K562 (cell line): ENCODE data around the gene GATA6. TPM values are rescaled to one million over a fixed set of nuclear protein-coding genes. Genes with fewer than 3 reads are reported as not detected.

Source experiments
- ATAC-seq: fragments of 200-7000 bp; cut with Tn5 transposase; 3 replicates; pipeline ENCODE4 v1.9.1; 2020; ENCODE audit warnings: moderate library complexity
- BruUV-seq: library from RNA; stranded (reverse); fragments of 400-500 nt; replicated peaks from 2 replicates; lab custom pipeline; 2021; lab: Mats Ljungman, UMichigan
- CTCF ChIA-PET: fragments of 300-600 bp; formaldehyde crosslinking; extraction: SDS; loops from one replicate; lab custom pipeline; 2021; ENCODE audit warnings: low intra/inter-chr PET ratio; lab: Yijun Ruan, JAX
- POLR2A ChIA-PET: fragments of 300-600, 350-650 bp; sonication (Branson Sonifier 250); formaldehyde crosslinking; extraction: SDS; loops from one replicate; lab custom pipeline; 2021; ENCODE audit warnings: antibody characterized with exemption, inconsistent platforms; lab: Yijun Ruan, JAX
- DNase-seq, 4 experiments: peaks; one replicate each; pipeline versions ENCODE4 v3.0.0 to v3.0.0-alpha.2; 2011 to 2018; ENCODE audit warnings: low spot score in 3 of 4, mixed read lengths in 3 of 4; ENCODE audit errors: extremely low read depth in 1 of 4
- FAIRE-seq: peaks from 2 replicates; lab custom pipeline; 2011; peaks lifted over from hg19 to GRCh38; lab: Jason Lieb, UNC
- H2AFZ ChIP-seq: 2 replicates; pipeline ENCODE4 v1.6.0; 2011; ENCODE audit warnings: low read depth, low read length, control low read depth, inconsistent platforms
- H3K27ac ChIP-seq: fragments of 200-600 bp; 3 replicates; pipeline ENCODE4 v1.8.0; 2011; ENCODE audit warnings: low read depth, mild to moderate bottlenecking, control low read depth, inconsistent platforms, low read length, moderate library complexity, mixed read lengths; ENCODE audit errors: extremely low read depth
- H3K27me3 ChIP-seq, 2 experiments: fragments of 300-600 bp in 1 of 2; 2 replicates in 1 of 2; 3 replicates in 1 of 2; pipeline versions ENCODE4 v1.6.0 to v1.8.0; 2011; ENCODE audit warnings: inconsistent platforms in 2 of 2, low read length in 2 of 2, mild to moderate bottlenecking in 1 of 2, mixed read lengths in 1 of 2, moderate library complexity in 1 of 2; ENCODE audit not compliant: control insufficient read depth in 2 of 2, insufficient read depth in 2 of 2
- H3K36me3 ChIP-seq: fragments of 300-600 bp; 3 replicates; pipeline ENCODE4 v1.8.0; 2011; ENCODE audit warnings: mild to moderate bottlenecking, low read length, inconsistent platforms; ENCODE audit not compliant: control insufficient read depth, insufficient read depth
- H3K4me1 ChIP-seq, 2 experiments: fragments of 200-600 bp in 1 of 2; replicated peaks in 1 of 2; 2 replicates in 1 of 2; 3 replicates in 1 of 2; pipeline versions ENCODE4 v1.5.1 to v1.8.0; 2011; ENCODE audit warnings: inconsistent platforms in 2 of 2, low read length in 2 of 2, mild to moderate bottlenecking in 1 of 2, mixed read lengths in 1 of 2, moderate library complexity in 1 of 2; ENCODE audit not compliant: control insufficient read depth in 2 of 2, insufficient read depth in 2 of 2
- H3K4me2 ChIP-seq: 2 replicates; pipeline ENCODE4 v1.6.1; 2011; ENCODE audit warnings: low read length, control low read depth, inconsistent platforms, mixed read lengths; ENCODE audit not compliant: insufficient read depth
- H3K4me3 ChIP-seq: fragments of 200-600 bp; sonication (generic), shearing (Covaris generic); 2 replicates; pipeline ENCODE4 v1.5.1; 2016; ENCODE audit warnings: control low read depth, inconsistent platforms
- H3K79me2 ChIP-seq: fragments of 200-600 bp; 3 replicates; pipeline ENCODE4 v1.8.0; 2011; ENCODE audit warnings: low read length, inconsistent platforms; ENCODE audit not compliant: control insufficient read depth, insufficient read depth
- H3K9ac ChIP-seq, 2 experiments: 2 replicates each; pipeline versions ENCODE4 v1.6.0 to v1.6.1; 2011; ENCODE audit warnings: low read depth in 2 of 2, low read length in 2 of 2, control low read depth in 1 of 2, inconsistent platforms in 1 of 2, mild to moderate bottlenecking in 1 of 2, mixed read lengths in 1 of 2; ENCODE audit not compliant: insufficient read depth in 1 of 2
- H3K9me1 ChIP-seq: one replicate; pipeline ENCODE4 v1.6.0; 2011; ENCODE audit warnings: inconsistent platforms, mild to moderate bottlenecking, low read length, moderate library complexity; ENCODE audit not compliant: control insufficient read depth, insufficient read depth
- H3K9me3 ChIP-seq: replicated peaks from 2 replicates; pipeline ENCODE4 v1.5.1; 2011; ENCODE audit warnings: low read depth, low read length, inconsistent platforms; ENCODE audit not compliant: control insufficient read depth, insufficient read depth
- H4K20me1 ChIP-seq: replicated peaks from 2 replicates; pipeline ENCODE4 v1.6.1; 2011; ENCODE audit warnings: low read length, inconsistent platforms, mixed read lengths; ENCODE audit not compliant: control insufficient read depth, insufficient read depth
- BHLHE40 ChIP-seq: IDR thresholded peaks from 2 replicates; pipeline ENCODE4 v1.6.1; 2011; ENCODE audit warnings: low read length, improper control_type of control experiment
- CBX1 ChIP-seq: sonication (generic); IDR thresholded peaks from 2 replicates; pipeline ENCODE4 v1.6.1; 2016; ENCODE audit warnings: antibody characterized with exemption, low read depth, mild to moderate bottlenecking
- COPS2 ChIP-seq: fragments of 450-650 bp; conservative IDR thresholded peaks from 2 replicates; pipeline ENCODE4 v1.6.1; 2016; ENCODE audit warnings: mild to moderate bottlenecking, moderate library complexity
- EWSR1 ChIP-seq: fragments of 450-650 bp; IDR thresholded peaks from 2 replicates; pipeline ENCODE4 v1.6.1; 2018; ENCODE audit warnings: borderline replicate concordance, mild to moderate bottlenecking, low read depth, moderate library complexity; ENCODE audit not compliant: partially characterized antibody
- FOXK2 ChIP-seq, 2 experiments: fragments of 450-650 bp; IDR thresholded peaks in 1 of 2; conservative IDR thresholded peaks in 1 of 2; 2 replicates each; pipeline ENCODE4 v1.6.1; 2016; ENCODE audit warnings: low read depth in 2 of 2, mild to moderate bottlenecking in 1 of 2
- GATAD2A ChIP-seq: fragments of 450-650 bp; IDR thresholded peaks from 2 replicates; pipeline ENCODE4 v1.6.1; 2017
- HDGF ChIP-seq: fragments of 450-650 bp; IDR thresholded peaks from 2 replicates; pipeline ENCODE4 v1.6.1; 2016
- HSF4 ChIP-seq: fragments of 250-450 bp; sonication (Bioruptor Pico); IDR thresholded peaks from 2 replicates; pipeline ENCODE4 v2.1.2; 2022; ENCODE audit warnings: mild to moderate bottlenecking, moderate library complexity, borderline replicate concordance
- MYBL2 ChIP-seq, 2 experiments: fragments of 450-650 bp in 1 of 2; sonication (generic) in 1 of 2; formaldehyde crosslinking in 1 of 2; IDR thresholded peaks; 2 replicates each; pipeline versions ENCODE4 v1.6.1 to v1.8.1; 2017 to 2022; ENCODE audit warnings: borderline replicate concordance in 1 of 2, inconsistent platforms in 1 of 2, low read depth in 1 of 2, mild to moderate bottlenecking in 1 of 2, missing genetic modification reagents in 1 of 2, moderate library complexity in 1 of 2
- NFIC ChIP-seq: fragments of 450-650 bp; IDR thresholded peaks from 2 replicates; pipeline ENCODE4 v1.6.1; 2017; ENCODE audit warnings: mild to moderate bottlenecking, inconsistent platforms
- PRPF4 ChIP-seq: fragments of 200-400 bp; formaldehyde crosslinking; IDR thresholded peaks from one replicate; pipeline ENCODE4 v1.6.1; 2017; ENCODE audit warnings: low read length, low read depth, mild to moderate bottlenecking; ENCODE audit not compliant: insufficient read depth, poor library complexity, severe bottlenecking
- RBFOX2 ChIP-seq: fragments of 200-400 bp; formaldehyde crosslinking; IDR thresholded peaks from 2 replicates; pipeline ENCODE4 v1.6.1; 2017; ENCODE audit warnings: low read depth, mild to moderate bottlenecking, low read length, moderate library complexity
- RFX5 ChIP-seq: IDR thresholded peaks from 2 replicates; pipeline ENCODE4 v1.6.1; 2011; ENCODE audit warnings: low read depth, mild to moderate bottlenecking, improper control_type of control experiment, low read length
- ZNF184 ChIP-seq: sonication (generic); formaldehyde crosslinking; IDR thresholded peaks from 2 replicates; pipeline ENCODE4 v1.5.0; 2020; ENCODE audit warnings: missing genetic modification reagents
- ZNF274 ChIP-seq: IDR thresholded peaks from 2 replicates; pipeline ENCODE4 v1.6.1; 2011; ENCODE audit warnings: low read depth, mild to moderate bottlenecking, low read length, moderate library complexity, borderline replicate concordance
- WGBS: fragments of 100-300 bp; shearing (Covaris generic); methylation state at CpG from one replicate; pipeline ENCODE4 v1.1.6; 2016; ENCODE audit warnings: low coverage, mixed read lengths; ENCODE audit not compliant: insufficient coverage; ENCODE audit errors: missing lambda C conversion rate; 5-methylcytosine and 5-hydroxymethylcytosine counted together
- in situ Hi-C: fragments of 300-500 bp; cut with MboI; formaldehyde crosslinking; loops from 4 replicates; pipeline ENCODE4 v1.15.0; 2018; ENCODE audit warnings: inconsistent platforms, mixed read lengths
- intact Hi-C: fragments of 100-400 bp; cut with micrococcal nuclease; formaldehyde crosslinking; loops from 2 replicates; pipeline ENCODE4 v1.14.2; 2022
- polyA plus RNA-seq, 8 experiments: library from polyadenylated mRNA; depleted of rRNA in 4 of 8; stranded (reverse) in 5 of 8; unstranded in 3 of 8; fragments of >200 nt; fragmentation: Nextera tagmentation in 2 of 8; fragmentation: Illumina TruSeq in 1 of 8; extraction: Ambion mirVana in 2 of 8; extraction: Trizol in 1 of 8; gene quantifications; 2 replicates each; pipeline versions ENCODE4 v1.2.1 to v1.2.3, GENCODE V29; 2011 to 2014; ENCODE audit warnings: inconsistent platforms in 1 of 8, missing spikeins in 1 of 8
- total RNA-seq, 7 experiments: library from RNA; depleted of rRNA in 6 of 7; stranded (reverse); fragments of >200 nt in 6 of 7; fragmentation: Illumina TruSeq in 2 of 7; extraction: Trizol in 2 of 7; gene quantifications; 2 replicates each; pipeline versions ENCODE4 v1.2.1 to v1.2.3, GENCODE V29; 2011 to 2021; ENCODE audit warnings: low replicate concordance in 1 of 7
- TF ChIP-seq, protein P1 (sequence below): fragments of 450-650 bp; formaldehyde crosslinking; IDR thresholded peaks from 2 replicates; pipeline ENCODE4 v1.4.0; 2020; ENCODE audit warnings: mild to moderate bottlenecking, moderate library complexity
- TF ChIP-seq, protein P2 (sequence below), 3 experiments: fragments of 200-800 bp in 1 of 3; sonication (Bioruptor generic) in 1 of 3; sonication (generic) in 1 of 3; formaldehyde crosslinking in 1 of 3; IDR thresholded peaks; 2 replicates each; pipeline versions ENCODE4 v1.6.1 to v1.8.0; 2016 to 2022; ENCODE audit warnings: mild to moderate bottlenecking in 2 of 3, missing compliant biosample characterization in 2 of 3, missing genetic modification characterization in 2 of 3, missing genetic modification reagents in 1 of 3

GATA6 gene
- total and polyA plus RNA-seq, 9 of the 15 experiments (the other 6 are each of a cell fraction or from before 2014, with no cell fraction given), result 0.01 to 0.24 (median 0.16) TPM; not detected in 5

DNA sequence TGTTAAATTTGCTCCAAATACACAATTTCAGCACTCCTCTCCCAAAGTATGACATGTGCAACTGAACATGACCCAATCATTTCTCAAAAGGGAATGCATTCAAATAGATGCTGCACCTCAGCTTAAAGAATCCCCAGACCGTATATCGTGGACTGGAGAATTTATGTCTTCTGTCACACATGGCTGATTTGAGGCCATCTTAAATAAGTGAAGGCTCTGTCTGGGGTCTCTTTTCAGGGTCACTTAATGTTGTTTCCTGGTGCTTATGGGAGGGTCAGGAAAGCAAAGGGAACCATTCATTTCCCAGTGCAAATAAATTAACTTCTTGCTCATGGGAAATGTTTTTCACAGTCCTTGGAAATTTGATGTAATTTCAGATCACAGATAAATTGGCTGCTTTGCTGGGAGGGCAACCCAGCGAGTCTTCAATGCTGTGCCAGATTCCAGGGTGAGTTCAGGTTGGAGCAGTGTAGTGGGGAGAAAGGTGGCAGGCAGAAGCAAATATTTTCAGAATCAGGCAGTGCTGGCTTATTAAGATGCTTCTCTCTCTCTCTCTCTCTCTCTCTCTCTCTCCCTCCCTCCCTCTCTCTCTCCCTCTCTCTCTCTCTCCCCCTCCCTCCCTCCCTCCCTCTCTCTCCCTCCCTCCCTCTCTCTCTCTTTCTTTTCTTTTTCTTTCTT is 34.3 kb downstream of the GATA6 start:
- Histone ChIP-seq H3K27me3 (peaks cover 10 to 12% of the 10 kb centered on the region in 2 experiments; a peak in 4 of 5 replicates), H3K9me1 (no peaks in the 10 kb centered on the region), H4K20me1 (no peaks in the 10 kb centered on the region), H3K27ac (no peak overlapping the region), H3K36me3 (no peaks in the 10 kb centered on the region), H3K4me1 (peaks cover 3 to 6% of the 10 kb centered on the region in 2 experiments; a peak in 1 of 5 replicates), H3K9me3 (no peaks in the 10 kb centered on the region), H2AFZ (no peak overlapping the region), H3K4me3 (no peak overlapping the region), H3K4me2 (no peak overlapping the region), H3K9ac (no peak overlapping the region), H3K79me2 (no peaks in the 10 kb centered on the region)
- POLR2A ChIA-PET, result no interaction called here
- in situ Hi-C loops, result no loop called here
- ATAC-seq (no peak), DNase-seq (no peak), FAIRE-seq (peak; percentile 15)
- intact Hi-C loops, result no loop called here
- CTCF ChIA-PET, result no interaction called here
- no TSS peak for BruUV-seq
- TF ChIP-seq HDGF, result no peak
- no peak for TF ChIP-seq GATAD2A
- no peak for TF ChIP-seq ZNF274
- TF ChIP-seq RBFOX2, result no peak
- TF ChIP-seq MYBL2 (IDR thresholded peaks at IDR 0.05; ENCODE audit: low read depth), result no peak
- TF ChIP-seq MYBL2 (CRISPR knock-in tag; IDR thresholded peaks at IDR 0.05; ENCODE audit: borderline replicate concordance), result no peak
- no peak for TF ChIP-seq NFIC
- TF ChIP-seq RFX5, result no peak
- TF ChIP-seq ZNF184, result no peak
- no peak for TF ChIP-seq COPS2
- TF ChIP-seq CBX1, result no peak
- TF ChIP-seq, protein P1, sequence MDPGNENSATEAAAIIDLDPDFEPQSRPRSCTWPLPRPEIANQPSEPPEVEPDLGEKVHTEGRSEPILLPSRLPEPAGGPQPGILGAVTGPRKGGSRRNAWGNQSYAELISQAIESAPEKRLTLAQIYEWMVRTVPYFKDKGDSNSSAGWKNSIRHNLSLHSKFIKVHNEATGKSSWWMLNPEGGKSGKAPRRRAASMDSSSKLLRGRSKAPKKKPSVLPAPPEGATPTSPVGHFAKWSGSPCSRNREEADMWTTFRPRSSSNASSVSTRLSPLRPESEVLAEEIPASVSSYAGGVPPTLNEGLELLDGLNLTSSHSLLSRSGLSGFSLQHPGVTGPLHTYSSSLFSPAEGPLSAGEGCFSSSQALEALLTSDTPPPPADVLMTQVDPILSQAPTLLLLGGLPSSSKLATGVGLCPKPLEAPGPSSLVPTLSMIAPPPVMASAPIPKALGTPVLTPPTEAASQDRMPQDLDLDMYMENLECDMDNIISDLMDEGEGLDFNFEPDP (CRISPR knock-in tag), result no peak
- no peak for TF ChIP-seq PRPF4
- TF ChIP-seq FOXK2 (conservative IDR thresholded peaks at IDR 0.05 in 1 of 2, IDR thresholded peaks at IDR 0.05 in 1 of 2; ENCODE audit: low read depth in 2 of 2), result no peak
- TF ChIP-seq HSF4, result no peak
- TF ChIP-seq BHLHE40, result no peak
- TF ChIP-seq EWSR1, result no peak
- TF ChIP-seq, protein P2, sequence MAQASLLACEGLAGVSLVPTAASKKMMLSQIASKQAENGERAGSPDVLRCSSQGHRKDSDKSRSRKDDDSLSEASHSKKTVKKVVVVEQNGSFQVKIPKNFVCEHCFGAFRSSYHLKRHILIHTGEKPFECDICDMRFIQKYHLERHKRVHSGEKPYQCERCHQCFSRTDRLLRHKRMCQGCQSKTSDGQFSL (CRISPR knock-in tag; IDR thresholded peaks at IDR 0.05), result no peak
- TF ChIP-seq, protein P2 (tag; IDR thresholded peaks at IDR 0.05), result no peak
- 8% methylated on average over 3 of the region's 3 CpGs for WGBS
